GM12878 (cell line): ENCODE measurements around the gene PPDPF. TPM values are rescaled to one million over a fixed set of nuclear protein-coding genes. Genes with fewer than 3 reads are reported as not detected.

Experiments
- ATAC-seq: fragments of 200-7000 bp; cut with Tn5 transposase; 3 replicates; pipeline ENCODE4 v1.9.1; 2020; ENCODE audit warnings: mild to moderate bottlenecking, moderate library complexity
- BruUV-seq: library from RNA; stranded (reverse); fragments of 400-500 nt; replicated peaks from 2 replicates; lab custom pipeline; 2021; lab: Mats Ljungman, UMichigan
- CTCF ChIA-PET: fragments of 300-600 bp; sonication (Branson Sonifier 250); formaldehyde crosslinking; extraction: SDS; loops from one replicate; lab custom pipeline; 2021; ENCODE audit warnings: inconsistent platforms; lab: Yijun Ruan, JAX
- POLR2A ChIA-PET: fragments of 350-600 bp; formaldehyde crosslinking; extraction: SDS; loops from one replicate; lab custom pipeline; 2021; ENCODE audit warnings: inconsistent platforms; lab: Charles Lee
- RAD21 ChIA-PET: fragments of 300-600 bp; sonication (Branson Sonifier 250); formaldehyde crosslinking; loops from one replicate; lab custom pipeline; 2023; ENCODE audit warnings: antibody characterized with exemption; ENCODE audit not compliant: unreplicated experiment; lab: Charles Lee
- SMC1A ChIA-PET: fragments of 300-600 bp; sonication (Branson Sonifier 250); formaldehyde crosslinking; loops from one replicate; lab custom pipeline; 2023; ENCODE audit not compliant: unreplicated experiment, uncharacterized antibody; lab: Charles Lee
- DNase-seq: peaks from one replicate; pipeline ENCODE4 v3.0.0-alpha.2; 2011; ENCODE audit warnings: low read depth, low spot score
- FAIRE-seq: peaks from 3 replicates; lab custom pipeline; 2011; peaks lifted over from hg19 to GRCh38; lab: Jason Lieb, UNC
- H2AFZ ChIP-seq: 2 replicates; pipeline ENCODE4 v1.6.0; 2011; ENCODE audit warnings: low read depth, low read length, control low read depth; ENCODE audit not compliant: control insufficient read depth
- H3K27ac ChIP-seq: 2 replicates; pipeline ENCODE4 v1.5.1; 2011; ENCODE audit warnings: control low read depth; ENCODE audit not compliant: control insufficient read depth, insufficient read depth
- H3K27me3 ChIP-seq, 2 experiments: replicated peaks in 1 of 2; 2 replicates each; pipeline versions ENCODE4 v1.6.0 to v1.6.1; 2011; ENCODE audit warnings: low read length in 1 of 2; ENCODE audit not compliant: control insufficient read depth in 2 of 2, insufficient read depth in 2 of 2
- H3K36me3 ChIP-seq, 2 experiments: 2 replicates each; pipeline ENCODE4 v1.5.1; 2011; ENCODE audit warnings: low read length in 1 of 2; ENCODE audit not compliant: control insufficient read depth in 2 of 2, insufficient read depth in 2 of 2
- H3K4me1 ChIP-seq: 2 replicates; pipeline ENCODE4 v1.6.1; 2011; ENCODE audit warnings: mild to moderate bottlenecking, low read length, moderate library complexity, mixed read lengths; ENCODE audit not compliant: control insufficient read depth, insufficient read depth
- H3K4me2 ChIP-seq: 2 replicates; pipeline ENCODE4 v1.6.0; 2011; ENCODE audit warnings: control low read depth; ENCODE audit not compliant: control insufficient read depth, insufficient read depth
- H3K4me3 ChIP-seq: fragments of 200-600 bp; sonication (generic); 2 replicates; pipeline ENCODE4 v1.5.1; 2016
- H3K79me2 ChIP-seq: 2 replicates; pipeline ENCODE4 v1.6.0; 2011; ENCODE audit warnings: low read length; ENCODE audit not compliant: control insufficient read depth, insufficient read depth
- H3K9ac ChIP-seq: 2 replicates; pipeline ENCODE4 v1.8.0; 2011; ENCODE audit warnings: low read length, control low read depth, mixed read lengths; ENCODE audit not compliant: control insufficient read depth, insufficient read depth
- H3K9me3 ChIP-seq: replicated peaks from 3 replicates; pipeline ENCODE4 v1.5.1; 2011; ENCODE audit warnings: mild to moderate bottlenecking, low read length; ENCODE audit not compliant: control insufficient read depth, insufficient read depth
- H4K20me1 ChIP-seq: 2 replicates; pipeline ENCODE4 v1.6.0; 2011; ENCODE audit not compliant: control insufficient read depth, insufficient read depth
- IRF5 ChIP-seq: fragments of 450-650 bp; IDR thresholded peaks from 2 replicates; pipeline ENCODE4 v1.6.1; 2017; ENCODE audit warnings: borderline replicate concordance
- LARP7 ChIP-seq: fragments of 450-650 bp; IDR thresholded peaks from 2 replicates; pipeline ENCODE4 v1.6.1; 2017; ENCODE audit warnings: mild to moderate bottlenecking
- NKRF ChIP-seq: fragments of 450-650 bp; conservative IDR thresholded peaks from 2 replicates; pipeline ENCODE4 v1.6.1; 2017; ENCODE audit warnings: mild to moderate bottlenecking, moderate library complexity
- POU2F2 ChIP-seq: IDR thresholded peaks from 3 replicates; pipeline ENCODE4 v1.6.1; 2011; ENCODE audit warnings: low read depth, mild to moderate bottlenecking, low read length, borderline replicate concordance
- SMARCA5 ChIP-seq: fragments of 450-650 bp; IDR thresholded peaks from 2 replicates; pipeline ENCODE4 v1.6.1; 2017; ENCODE audit warnings: mild to moderate bottlenecking
- SPI1 ChIP-seq: IDR thresholded peaks from 2 replicates; pipeline ENCODE4 v1.6.1; 2011; ENCODE audit warnings: low read depth, mild to moderate bottlenecking, low read length, moderate library complexity, borderline replicate concordance; ENCODE audit not compliant: insufficient read depth
- TBL1XR1 ChIP-seq: IDR thresholded peaks from 2 replicates; pipeline ENCODE4 v1.6.1; 2012; ENCODE audit warnings: low read depth, low read length, improper control_type of control experiment
- ZNF384 ChIP-seq: IDR thresholded peaks from 2 replicates; pipeline ENCODE4 v1.6.1; 2012; ENCODE audit warnings: low read depth, mild to moderate bottlenecking, low read length, improper control_type of control experiment, borderline replicate concordance
- WGBS: methylation state at CpG from one replicate; pipeline ENCODE4 v1.1.6; 2016; ENCODE audit warnings: low lambda C conversion rate; ENCODE audit not compliant: insufficient replicate concordance, insufficient coverage; ENCODE audit errors: missing lambda C conversion rate; 5-methylcytosine and 5-hydroxymethylcytosine counted together
- in situ Hi-C: fragments of 300-500 bp; cut with MboI; formaldehyde crosslinking; loops from 9 replicates; pipeline ENCODE4 v1.14.3; 2018; ENCODE audit warnings: mixed read lengths
- intact Hi-C: fragments of 100-400 bp; cut with micrococcal nuclease; formaldehyde crosslinking; loops from one replicate; pipeline ENCODE4 v1.14.2; 2022; ENCODE audit not compliant: unreplicated experiment
- polyA plus RNA-seq, 11 experiments: library from polyadenylated mRNA; depleted of rRNA in 4 of 11; unstranded in 6 of 11; stranded (reverse) in 5 of 11; fragments of >200 nt; fragmentation: Nextera tagmentation in 4 of 11; fragmentation: Illumina TruSeq in 1 of 11; extraction: Ambion mirVana in 4 of 11; extraction: Trizol in 1 of 11; gene quantifications; 1 replicate in 1 of 11; 2 replicates in 10 of 11; pipeline versions ENCODE4 v1.2.1 to v1.2.3, GENCODE V29; 2011 to 2016; ENCODE audit warnings: inconsistent platforms in 2 of 11, missing spikeins in 2 of 11, low read depth in 1 of 11
- total RNA-seq, 4 experiments: library from RNA; depleted of rRNA in 3 of 4; stranded (reverse); fragments of >200 nt in 3 of 4; fragmentation: Illumina TruSeq in 1 of 4; extraction: Trizol in 1 of 4; gene quantifications; 2 replicates each; pipeline versions ENCODE4 v1.2.1 to v1.2.3, GENCODE V29; 2013 to 2021

PPDPF gene
- total and polyA plus RNA-seq, 10 of the 15 experiments (the other 5 are each of a cell fraction or from before 2014, with no cell fraction given) = 0.32 to 154 (median 22.8) TPM

- SMC1A ChIA-PET = interaction anchor here (1.0 to 2.6 kb wide), 17 partner anchors 7 to 583 kb away, joined by 3 to 16 read pairs (median 5); partner anchors contain the start of genes ARFGAP1, HELZ2 and RTEL1
- H3K4me3 ChIP-seq = peak within 1 kb of the TSS; percentile 63
- FAIRE-seq = no peak
Observed at GRCh38 chr20:63536997-63537524, 16.5 kb downstream of the PPDPF start, which contains the start of gene PTK6. Gene PTK6, minus strand, starts transcription at chr20:63537376. Its CDS starts 62 bp downstream, at chr20:63537314.

More at GRCh38 chr20:63536997-63537524, 16.5 kb downstream of the PPDPF start, which contains the start of gene PTK6:
- no peaks in the 10 kb centered on the region for H3K79me2 ChIP-seq
- peak within 1 kb of the TSS; percentile 82 for H3K27ac ChIP-seq
- peak within 1 kb of the TSS; percentile 87 for H2AFZ ChIP-seq
- H3K27me3 ChIP-seq = no peaks in the 10 kb centered on the region
- in situ Hi-C loops = no loop called here
- no TSS peak for BruUV-seq
- no peak for TF ChIP-seq POU2F2
- TF ChIP-seq IRF5 = no peak
- peak; percentile 73; the same call in 1 of the 2 replicates for TF ChIP-seq SPI1
- 0 out of 2 replicates have a peak, but pooled peaks have one; percentile 27 for TF ChIP-seq NKRF
- TF ChIP-seq TBL1XR1 = no peak
- no peak for TF ChIP-seq SMARCA5
- peak; percentile 7; the same call in 1 of the 2 replicates for TF ChIP-seq LARP7
- no peak for TF ChIP-seq ZNF384
- TF ChIP-seq, all 136 proteins: peak for 3
- peak within 1 kb of the TSS; percentile 70 for H3K9ac ChIP-seq
- peak; percentile 48 for ATAC-seq
- 45% methylated on average over 27 of the region's 29 CpGs for WGBS
- H3K36me3 ChIP-seq = no peaks in the 10 kb centered on the region
- H3K4me1 ChIP-seq = peaks cover 14% of the 10 kb centered on the region
- ChIA-PET RAD21 (interaction anchor here (0.6 to 3.2 kb wide), 39 partner anchors 8 to 542 kb away, joined by 3 to 41 read pairs (median 6); partner anchors contain the start of genes ARFRP1, GMEB2, HELZ2 and LIME1), CTCF (interaction anchor here (0.6 to 2.9 kb wide), 37 partner anchors 9 to 584 kb away, joined by 3 to 25 read pairs (median 4); partner anchors contain the start of genes FNDC11, HELZ2, PPDPF and PRPF6), POLR2A (interaction anchor here (0.7 to 2.3 kb wide), 12 partner anchors 13 to 503 kb away, joined by 3 to 33 read pairs (median 4); partner anchors contain the start of genes GMEB2, HELZ2, PPDPF and RTEL1)
- no peaks in the 10 kb centered on the region for H3K9me3 ChIP-seq
- no peak for DNase-seq
- intact Hi-C loops = loop anchor here (1.0 to 5.0 kb wide), 5 partner anchors 16 to 585 kb away; partner anchors contain the start of gene GMEB2
- H4K20me1 ChIP-seq = no peaks in the 10 kb centered on the region
- H3K4me2 ChIP-seq = peak within 1 kb of the TSS; percentile 77
